ENCODE results near the gene HES3.
"Not testable (repeated sequence)": the region's sequence is repeated elsewhere in the genome, so short reads cannot be mapped to it uniquely, and the experiment has no call there.

Gene HES3
- total RNA-seq, result 0 reads per million in 4 experiments

- DNase-seq, result no peak
Measured at GRCh38 chr1:6243993-6244392, at the start of gene HES3. Gene HES3 (plus strand): TSS chr1:6244179. CDS start chr1:6244366, 187 bp downstream.

GRCh38 chr1:6197746-6198427 lies 46.1 kb upstream of the HES3 start:
- no peak for DNase-seq

- DNase-seq, result no peak
Measured at GRCh38 chr1:6198646-6199297, 45.2 kb upstream of the HES3 start.

GRCh38 chr1:6199298-6200187 lies 44.4 kb upstream of the HES3 start, which contains the start of gene RPL22:
Gene RPL22 (minus strand): TSS chr1:6199595. CDS start chr1:6199573, 22 bp downstream.
- peak; percentile 88 for DNase-seq

GRCh38 chr1:6200188-6200809 lies 43.7 kb upstream of the HES3 start:
- DNase-seq, result no peak

- no peak for DNase-seq
Measured at GRCh38 chr1:6202256-6202655, 41.7 kb upstream of the HES3 start.

DNA sequence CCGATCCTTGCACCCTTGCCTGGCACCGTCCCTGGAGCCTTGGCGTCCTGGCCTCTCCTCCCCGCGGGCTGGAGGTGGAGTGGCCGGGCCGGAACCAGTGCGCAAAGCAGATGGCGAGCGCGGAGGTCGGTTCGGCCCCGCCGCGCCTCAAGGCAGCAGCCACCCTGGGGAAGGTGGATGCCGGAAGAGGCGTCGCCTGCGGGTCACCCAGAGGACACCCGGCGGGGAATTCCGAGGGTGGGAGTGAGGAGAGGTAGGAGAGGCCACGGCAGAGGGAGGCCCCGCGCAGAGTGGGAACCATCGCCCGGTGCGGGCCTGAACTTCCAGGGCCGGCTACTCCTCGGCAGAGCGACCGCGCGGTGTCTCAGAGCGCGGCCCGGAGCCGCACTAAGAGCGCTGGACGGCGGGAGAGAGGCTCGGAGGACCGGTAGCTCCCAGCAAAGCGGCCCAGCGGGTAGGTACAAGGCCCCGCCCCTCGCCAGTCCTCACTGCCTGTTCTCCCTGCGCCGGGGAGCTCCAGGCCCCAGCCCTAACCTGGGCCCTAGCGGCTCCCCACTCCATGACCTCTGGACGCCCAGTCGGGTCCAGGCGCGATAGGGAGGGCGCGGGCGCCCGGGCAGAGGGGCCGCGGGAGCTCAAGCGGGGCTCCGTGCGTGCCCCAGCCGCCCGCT lies 38.0 kb upstream of the HES3 start, which contains the start of gene RNF207:
Gene RNF207 (plus strand): TSS at position 271 of the 671 bp plus-strand sequence. CDS start 417 bp downstream, outside the sequence.
- peak; percentile 13 for DNase-seq

DNA sequence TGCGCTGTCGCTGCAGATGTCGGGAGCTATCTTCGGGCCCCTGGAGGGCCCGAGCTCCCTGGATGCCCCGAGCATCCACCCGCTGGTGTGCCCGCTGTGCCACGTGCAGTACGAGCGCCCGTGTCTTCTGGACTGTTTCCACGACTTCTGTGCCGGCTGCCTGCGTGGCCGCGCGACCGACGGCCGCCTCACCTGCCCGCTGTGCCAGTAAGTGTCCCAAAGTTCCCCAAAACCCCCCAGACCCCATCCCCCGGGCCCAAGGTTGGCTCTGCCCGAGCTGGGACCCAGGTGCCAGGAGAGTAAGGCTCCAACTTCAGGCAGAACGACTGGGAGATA lies 37.5 kb upstream of the HES3 start:
- DNase-seq, result no peak

DNA sequence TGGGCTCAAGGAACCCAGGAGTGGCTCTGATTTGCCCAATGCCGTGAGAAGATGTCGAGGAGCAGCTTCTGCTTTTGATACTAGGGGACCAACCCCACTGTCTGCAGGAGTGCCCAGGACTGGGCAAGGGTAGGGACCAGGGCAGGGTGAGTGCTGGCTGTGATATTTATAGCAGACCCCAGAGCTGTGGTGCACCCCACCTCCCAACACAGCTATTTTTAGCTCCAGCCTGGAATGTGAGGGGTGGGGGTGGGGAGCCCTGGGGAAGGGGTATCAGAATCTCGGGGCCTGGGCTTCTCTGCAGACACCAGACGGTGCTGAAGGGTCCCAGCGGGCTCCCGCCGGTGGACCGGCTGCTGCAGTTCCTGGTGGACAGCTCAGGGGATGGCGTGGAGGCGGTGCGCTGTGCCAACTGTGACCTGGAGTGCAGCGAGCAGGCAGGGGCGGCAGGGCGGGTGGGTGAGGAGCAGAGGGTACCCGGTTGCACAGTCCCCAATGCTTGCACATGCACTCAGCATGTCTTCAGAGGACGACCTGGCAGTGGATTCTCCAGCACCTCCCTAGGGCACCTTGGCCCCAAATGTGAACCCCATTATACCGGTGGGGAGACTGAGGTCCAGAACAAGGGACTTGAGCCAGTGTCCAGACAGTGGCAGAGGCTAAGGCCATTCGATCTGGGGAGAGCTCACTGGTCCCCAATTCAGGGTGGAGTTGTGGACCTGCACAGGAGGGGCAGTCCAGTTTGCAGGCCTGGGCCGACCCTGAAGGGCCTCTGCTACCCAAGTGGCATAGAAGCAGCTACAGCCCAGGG lies 36.7 kb upstream of the HES3 start:
- DNase-seq, result no peak

- no peak for DNase-seq
Measured at GRCh38 chr1:6207921-6208320, 36.1 kb upstream of the HES3 start.

- DNase-seq, result no peak
Measured at GRCh38 chr1:6208723-6209660, 35.0 kb upstream of the HES3 start.

- no peak for DNase-seq
Measured at GRCh38 chr1:6209661-6210580, 34.1 kb upstream of the HES3 start.

GRCh38 chr1:6210591-6211355 lies 33.2 kb upstream of the HES3 start:
- DNase-seq, result no peak

DNA sequence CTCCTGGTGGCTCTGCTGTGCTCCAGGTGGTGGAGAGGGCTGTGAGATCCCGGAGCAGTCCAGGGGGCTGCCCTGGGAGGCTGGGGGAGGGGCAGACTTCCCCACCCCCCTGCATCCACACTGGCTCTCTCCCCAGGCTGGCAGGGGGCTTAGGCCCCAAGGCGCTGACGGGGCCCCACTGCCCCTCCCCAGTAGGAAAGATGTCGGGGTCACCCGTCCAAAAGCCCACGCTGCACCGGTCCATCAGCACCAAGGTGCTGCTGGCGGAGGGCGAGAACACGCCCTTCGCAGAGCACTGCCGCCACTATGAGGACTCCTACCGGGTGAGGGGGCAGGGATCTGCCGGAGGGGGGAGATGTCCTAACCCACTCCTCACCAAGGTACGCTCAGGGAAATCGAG lies 32.2 kb upstream of the HES3 start:
- no peak for DNase-seq

DNA sequence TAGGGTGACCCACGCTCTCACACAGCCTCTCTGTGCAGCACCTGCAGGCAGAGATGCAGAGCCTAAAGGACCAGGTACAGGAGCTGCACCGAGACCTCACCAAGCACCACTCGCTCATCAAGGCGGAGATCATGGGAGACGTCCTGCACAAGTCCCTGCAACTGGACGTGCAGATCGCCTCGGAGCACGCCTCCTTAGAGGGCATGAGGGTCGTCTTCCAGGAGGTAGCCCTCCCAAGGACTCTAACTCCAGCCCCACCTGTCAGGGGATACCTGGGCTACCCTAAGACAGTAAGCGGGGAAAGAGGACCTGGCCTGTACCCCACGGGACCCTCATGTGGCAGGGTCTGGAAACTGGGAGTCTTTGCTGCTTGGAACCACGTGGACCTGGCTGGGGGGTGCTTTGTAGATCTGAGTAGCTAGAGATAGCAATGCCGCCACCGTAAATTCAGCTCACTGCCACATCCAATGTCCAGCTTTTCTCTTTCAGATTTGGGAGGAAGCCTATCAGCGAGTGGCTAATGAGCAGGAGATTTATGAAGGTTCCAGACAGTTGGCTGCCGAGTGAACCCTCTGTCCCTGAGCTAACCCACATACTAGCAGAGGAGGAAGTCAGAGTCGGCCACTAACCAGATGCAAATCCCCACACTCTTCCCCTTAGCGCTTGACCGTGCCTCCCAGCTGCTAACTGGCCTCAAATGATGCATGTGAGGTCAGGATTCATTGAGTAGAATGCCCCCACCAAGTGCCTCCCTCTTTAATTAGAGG lies 31.6 kb upstream of the HES3 start:
- no peak for DNase-seq

DNA sequence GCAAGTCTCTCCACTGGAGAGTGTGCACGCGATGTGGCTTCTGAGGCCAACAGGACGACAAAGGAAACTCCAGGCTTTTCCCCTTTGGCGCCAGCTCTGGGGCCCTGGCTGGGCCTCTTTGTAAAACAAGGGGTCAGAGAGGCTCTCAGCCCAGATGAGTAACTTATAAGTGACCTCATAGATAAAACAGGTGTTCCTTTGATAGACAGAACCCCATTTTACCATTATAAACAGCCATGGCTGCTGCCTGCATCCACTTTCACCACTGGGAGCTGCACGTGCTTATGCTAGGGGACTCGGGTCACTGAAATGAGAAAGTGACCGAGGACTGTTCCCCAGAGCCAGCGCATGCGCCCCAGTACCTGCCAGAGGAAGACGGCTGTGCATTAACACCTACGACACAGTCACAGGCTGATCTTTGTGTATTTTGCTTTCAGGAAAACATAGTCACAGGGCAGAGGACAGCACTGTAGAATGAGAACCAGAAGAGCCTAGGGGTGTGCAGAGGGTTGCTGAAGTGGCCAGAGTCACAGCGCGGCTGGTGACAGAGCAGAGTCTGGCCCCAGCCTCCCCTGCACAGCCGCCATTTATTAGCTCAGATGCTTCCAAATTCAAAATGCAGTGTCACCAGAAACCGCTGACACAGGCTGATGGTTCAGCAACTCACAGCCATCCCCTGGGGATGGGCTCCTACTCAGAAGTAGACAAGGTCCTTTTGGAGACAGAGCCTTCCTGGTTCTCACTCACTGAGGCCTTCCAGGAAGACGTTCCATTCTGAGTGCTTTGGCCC lies 25.4 kb upstream of the HES3 start:
- DNase-seq, result no peak

DNA sequence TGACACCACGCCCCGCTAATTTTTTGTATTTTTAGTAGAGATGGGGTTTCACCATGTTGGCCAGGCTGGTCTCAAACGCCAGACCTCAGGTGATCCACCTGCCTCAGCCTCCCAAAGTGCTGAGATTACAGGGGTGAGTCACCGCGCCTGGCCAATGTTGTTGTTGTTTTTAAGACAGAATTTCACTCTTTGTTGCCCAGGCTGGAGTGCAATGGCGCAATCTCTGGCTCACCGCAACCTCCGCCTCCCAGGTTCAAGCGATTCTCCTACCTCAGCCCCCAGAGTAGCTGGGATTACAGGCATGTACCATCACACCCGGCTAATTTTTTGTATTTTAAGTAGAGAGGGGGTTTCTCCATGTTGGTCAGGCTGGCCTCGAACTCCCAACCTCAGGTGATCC lies 24.3 kb upstream of the HES3 start:
- DNase-seq, result not testable (repeated sequence)
